ENCODE data around the gene ZNF429. TPM values are rescaled to one million over a fixed set of nuclear protein-coding genes. Genes with fewer than 3 reads are reported as not detected.

ZNF429 gene
- total and polyA plus RNA-seq, 2 of the 4 experiments (the other 2 are of a cell fraction) = 4.3 to 6.4 TPM

DNA sequence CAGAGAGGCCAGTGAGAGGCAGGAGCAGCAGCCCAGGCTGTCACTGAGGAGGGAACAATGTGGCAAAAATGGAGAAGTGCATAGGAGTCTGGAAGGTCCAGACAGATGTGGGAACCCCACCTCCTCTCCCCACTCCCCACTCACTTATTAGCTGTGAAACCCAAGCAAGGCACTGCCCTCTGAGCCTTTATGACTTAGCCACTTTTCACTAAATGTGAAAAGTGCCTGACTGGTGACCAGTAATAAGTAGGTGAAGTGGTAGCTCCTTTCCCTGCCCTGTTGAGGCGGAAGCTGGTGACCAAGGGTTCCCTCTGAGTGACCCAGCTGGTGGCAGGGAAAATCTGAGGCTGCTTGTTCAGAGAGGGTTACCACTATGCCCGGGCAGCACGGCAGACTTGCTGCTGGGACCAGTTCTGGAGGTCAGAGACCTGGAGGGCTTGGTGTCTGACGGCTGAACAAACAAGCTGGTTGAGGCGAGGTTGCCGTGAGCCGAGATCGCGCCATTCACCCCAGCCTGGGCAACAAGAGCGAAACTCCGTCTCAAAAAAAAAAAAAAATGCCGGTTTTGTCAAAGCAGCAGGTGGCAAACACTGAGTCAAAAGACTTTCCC, 80.0 kb downstream of the ZNF429 start:
- Histone ChIP-seq H3K23ac (ENCODE audit: low read depth, low read length) (no peak overlapping the region), H3K27me3 (ENCODE audit: control insufficient read depth, insufficient read depth, low read length) (no peaks in the 10 kb centered on the region; the same call in 1 of the 2 replicates), H3K36me3 (ENCODE audit: control insufficient read depth, insufficient read depth, low read length) (no peaks in the 10 kb centered on the region), H2AFZ (replicated peaks; ENCODE audit: low read length, poor library complexity) (no peak overlapping the region), H2BK120ac (ENCODE audit: low read depth, low read length) (no peak overlapping the region), H3K79me1 (ENCODE audit: low read depth in 1 of 2, low read length in 2 of 2) (no peaks in the 10 kb centered on the region), H3K4me2 (ENCODE audit: low read depth, low read length) (no peak overlapping the region), H4K20me1 (ENCODE audit: insufficient read depth, low read length) (no peaks in the 10 kb centered on the region), H2BK20ac (ENCODE audit: low read depth, low read length) (no peak overlapping the region), H2AK9ac (replicated peaks; ENCODE audit: low read depth, low read length, poor library complexity) (no peak overlapping the region), H3K4me1 (ENCODE audit: control insufficient read depth, insufficient read depth, low read length) (no peaks in the 10 kb centered on the region), H4K91ac (ENCODE audit: insufficient read depth, low read depth, low read length) (no peak overlapping the region), H4K5ac (ENCODE audit: low read depth, low read length) (no peak overlapping the region), H2BK15ac (ENCODE audit: low read depth, low read length) (no peak overlapping the region), H3K4ac (ENCODE audit: low read depth, low read length) (no peak overlapping the region), H3K14ac (replicated peaks; ENCODE audit: low read depth, low read length) (no peak overlapping the region), H3K9ac (ENCODE audit: low read depth, low read length) (no peak overlapping the region), H3K9me3 (ENCODE audit: control insufficient read depth, insufficient read depth, low read length) (peaks cover 29% of the 10 kb centered on the region), H2AK5ac (ENCODE audit: low read depth, low read length) (no peak overlapping the region), H3K27ac (ENCODE audit: insufficient read depth, low read length) (no peak overlapping the region), H3K18ac (ENCODE audit: low read depth, low read length) (no peak overlapping the region), H3K4me3 (ENCODE audit: insufficient read depth, low read depth, low read length) (no peak overlapping the region), H3K9me1 (ENCODE audit: insufficient read depth, low read length) (no peaks in the 10 kb centered on the region), H3K56ac (ENCODE audit: extremely low read depth, insufficient read depth, low read length) (no peak overlapping the region), H4K8ac (ENCODE audit: low read depth in 2 of 2, low read length in 2 of 2) (no peak overlapping the region), H2BK5ac (ENCODE audit: low read depth, low read length, poor library complexity, severe bottlenecking) (no peak overlapping the region)
- BruUV-seq (replicated peaks) = no TSS peak
- CTCF ChIA-PET = interaction anchor here (0.6 kb wide), 1 partner anchor 1513 kb away, joined by 6 read pairs; no protein-coding TSS in a partner anchor
- in situ Hi-C loops (cut with MboI; ENCODE audit: low sequenced_read_pairs) = no loop called here
- WGBS, 2 experiments (ENCODE audit: extremely low coverage in 2 of 2, insufficient read length in 1 of 2) = 73% methylated on average over 10 of the region's 12 CpGs; no CpG with 5 or more reads in 1 of the 2 experiments
- no peak for TF ChIP-seq POLR2A (IDR thresholded peaks at IDR 0.05; ENCODE audit: low read depth, low read length)
- TF ChIP-seq RFX5 (IDR thresholded peaks at IDR 0.05; ENCODE audit: low read depth, low read length) = no peak
- no peak for TF ChIP-seq CHD1 (IDR thresholded peaks at IDR 0.05; ENCODE audit: low read depth, low read length)
- TF ChIP-seq BHLHE40 (IDR thresholded peaks at IDR 0.05; ENCODE audit: low read depth, low read length) = no peak
- no peak for TF ChIP-seq NFE2L2 (IDR thresholded peaks at IDR 0.05; ENCODE audit: low read depth, low read length)
- TF ChIP-seq MAFK (IDR thresholded peaks at IDR 0.05; ENCODE audit: low read depth, low read length) = no peak
- no peak for TF ChIP-seq SMC3 (IDR thresholded peaks at IDR 0.05; ENCODE audit: low read depth, low read length)
- no peak for TF ChIP-seq CEBPB (IDR thresholded peaks at IDR 0.05; ENCODE audit: low read depth, low read length)
- no peak for TF ChIP-seq MXI1 (IDR thresholded peaks at IDR 0.05; ENCODE audit: borderline replicate concordance, low read depth, low read length)
- TF ChIP-seq RAD21 (IDR thresholded peaks at IDR 0.05; ENCODE audit: low read length) = no peak
- TF ChIP-seq, protein P1, sequence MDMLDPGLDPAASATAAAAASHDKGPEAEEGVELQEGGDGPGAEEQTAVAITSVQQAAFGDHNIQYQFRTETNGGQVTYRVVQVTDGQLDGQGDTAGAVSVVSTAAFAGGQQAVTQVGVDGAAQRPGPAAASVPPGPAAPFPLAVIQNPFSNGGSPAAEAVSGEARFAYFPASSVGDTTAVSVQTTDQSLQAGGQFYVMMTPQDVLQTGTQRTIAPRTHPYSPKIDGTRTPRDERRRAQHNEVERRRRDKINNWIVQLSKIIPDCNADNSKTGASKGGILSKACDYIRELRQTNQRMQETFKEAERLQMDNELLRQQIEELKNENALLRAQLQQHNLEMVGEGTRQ (IDR thresholded peaks at IDR 0.05; ENCODE audit: low read depth, low read length) = no peak
- TF ChIP-seq, protein P2, sequence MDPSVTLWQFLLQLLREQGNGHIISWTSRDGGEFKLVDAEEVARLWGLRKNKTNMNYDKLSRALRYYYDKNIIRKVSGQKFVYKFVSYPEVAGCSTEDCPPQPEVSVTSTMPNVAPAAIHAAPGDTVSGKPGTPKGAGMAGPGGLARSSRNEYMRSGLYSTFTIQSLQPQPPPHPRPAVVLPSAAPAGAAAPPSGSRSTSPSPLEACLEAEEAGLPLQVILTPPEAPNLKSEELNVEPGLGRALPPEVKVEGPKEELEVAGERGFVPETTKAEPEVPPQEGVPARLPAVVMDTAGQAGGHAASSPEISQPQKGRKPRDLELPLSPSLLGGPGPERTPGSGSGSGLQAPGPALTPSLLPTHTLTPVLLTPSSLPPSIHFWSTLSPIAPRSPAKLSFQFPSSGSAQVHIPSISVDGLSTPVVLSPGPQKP (IDR thresholded peaks at IDR 0.05; ENCODE audit: borderline replicate concordance, low read depth, low read length) = no peak
- TF ChIP-seq, protein P3, sequence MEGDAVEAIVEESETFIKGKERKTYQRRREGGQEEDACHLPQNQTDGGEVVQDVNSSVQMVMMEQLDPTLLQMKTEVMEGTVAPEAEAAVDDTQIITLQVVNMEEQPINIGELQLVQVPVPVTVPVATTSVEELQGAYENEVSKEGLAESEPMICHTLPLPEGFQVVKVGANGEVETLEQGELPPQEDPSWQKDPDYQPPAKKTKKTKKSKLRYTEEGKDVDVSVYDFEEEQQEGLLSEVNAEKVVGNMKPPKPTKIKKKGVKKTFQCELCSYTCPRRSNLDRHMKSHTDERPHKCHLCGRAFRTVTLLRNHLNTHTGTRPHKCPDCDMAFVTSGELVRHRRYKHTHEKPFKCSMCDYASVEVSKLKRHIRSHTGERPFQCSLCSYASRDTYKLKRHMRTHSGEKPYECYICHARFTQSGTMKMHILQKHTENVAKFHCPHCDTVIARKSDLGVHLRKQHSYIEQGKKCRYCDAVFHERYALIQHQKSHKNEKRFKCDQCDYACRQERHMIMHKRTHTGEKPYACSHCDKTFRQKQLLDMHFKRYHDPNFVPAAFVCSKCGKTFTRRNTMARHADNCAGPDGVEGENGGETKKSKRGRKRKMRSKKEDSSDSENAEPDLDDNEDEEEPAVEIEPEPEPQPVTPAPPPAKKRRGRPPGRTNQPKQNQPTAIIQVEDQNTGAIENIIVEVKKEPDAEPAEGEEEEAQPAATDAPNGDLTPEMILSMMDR (conservative IDR thresholded peaks at IDR 0.05; ENCODE audit: low read depth, low read length) = no peak
- TF ChIP-seq FOS (IDR thresholded peaks at IDR 0.05; ENCODE audit: low read depth, low read length) = no peak
- TF ChIP-seq RCOR1 (IDR thresholded peaks at IDR 0.05; ENCODE audit: insufficient replicate concordance, low read length) = no peak
- TF ChIP-seq MAZ (IDR thresholded peaks at IDR 0.05; ENCODE audit: borderline replicate concordance, low read depth, low read length) = no peak
- ATAC-seq (ENCODE audit: low read depth) (no peak), DNase-seq (no peak)
- dilution Hi-C loops (cut with HindIII; ENCODE audit: low sequenced_read_pairs, unreplicated experiment) = no loop called here
- intact Hi-C loops (cut with micrococcal nuclease) = no loop called here
- POLR2A ChIA-PET (ENCODE audit: unreplicated experiment) = no interaction called here
